ENCODE results near the gene ATIC. TPM values are rescaled to one million over a fixed set of nuclear protein-coding genes. Genes with fewer than 3 reads are reported as not detected.

Gene ATIC
- total RNA-seq, 1 experiment from 2014 or later = 173 TPM

GRCh38 chr2:215397632-215398341 lies 85.9 kb downstream of the ATIC start:
- Histone ChIP-seq H3K27ac (ENCODE audit: low read depth, low read length) (no peak overlapping the region), H3K9ac (ENCODE audit: low read length) (no peak overlapping the region), H3K4me2 (ENCODE audit: low read length) (no peak overlapping the region), H3K4me1 (ENCODE audit: control insufficient read depth in 1 of 2, insufficient read depth in 2 of 2, low read length in 2 of 2) (peaks cover 0 to 5% of the 10 kb centered on the region in 2 experiments; a peak in 1 of 4 replicates), H3K9me3 (ENCODE audit: control insufficient read depth in 1 of 2, insufficient read depth in 1 of 2, low read depth in 1 of 2, low read length in 2 of 2) (no peaks in the 10 kb centered on the region), H2AFZ (ENCODE audit: low read depth, low read length, poor library complexity, severe bottlenecking) (no peak overlapping the region), H3K36me3 (ENCODE audit: control insufficient read depth in 1 of 2, insufficient read depth in 2 of 2, low read length in 2 of 2) (no peaks in the 10 kb centered on the region), H3K4me3 (replicated peaks in 1 of 2; ENCODE audit: low read depth in 1 of 2, low read length in 2 of 2) (no peak overlapping the region), H3K79me2 (ENCODE audit: insufficient read depth, low read length) (no peaks in the 10 kb centered on the region), H3K27me3 (ENCODE audit: insufficient read depth, low read length) (no peaks in the 10 kb centered on the region), H4K20me1 (ENCODE audit: insufficient read depth) (no peaks in the 10 kb centered on the region), H3K9me2 (ENCODE audit: insufficient read depth) (no peaks in the 10 kb centered on the region)
- DNase-seq (ENCODE audit: low read depth, low spot score) = no peak
- ChIA-PET RAD21 (ENCODE audit: low non-redundant PET in 1 of 2, low total read pairs in 2 of 2, uncharacterized antibody in 2 of 2, unreplicated experiment in 2 of 2) (interaction anchor here in 1 of 2 experiments (0.6 kb wide), 1 partner anchor 186 kb away, joined by 3 read pairs; no protein-coding TSS in a partner anchor), CTCF (no interaction called here), POLR2A (no interaction called here)
- no TSS peak for BruUV-seq (replicated peaks)
- TF ChIP-seq CEBPB (IDR thresholded peaks at IDR 0.05; ENCODE audit: low read depth) (no peak), POLR2A (IDR thresholded peaks at IDR 0.05; ENCODE audit: borderline replicate concordance, extremely low read depth, insufficient read depth, insufficient read length) (no peak), TCF7L2 (IDR thresholded peaks at IDR 0.05; ENCODE audit: borderline replicate concordance, extremely low read depth, insufficient read depth, insufficient read length) (no peak), SP1 (IDR thresholded peaks at IDR 0.05; ENCODE audit: low read depth) (no peak), REST (IDR thresholded peaks at IDR 0.05; ENCODE audit: low read depth) (no peak), ZFX (IDR thresholded peaks at IDR 0.05) (no peak), FOSL1 (IDR thresholded peaks at IDR 0.05; ENCODE audit: low read depth) (no peak), ZNF274 (IDR thresholded peaks at IDR 0.05; ENCODE audit: low read depth, low read length) (no peak)
- ATAC-seq = no peak
- intact Hi-C loops (cut with micrococcal nuclease) = no loop called here

Data from HCT116 (cell line).